A673 (cell line): ENCODE data around the gene NEDD4L. TPM values are rescaled to one million over a fixed set of nuclear protein-coding genes. Genes with fewer than 3 reads are reported as not detected.

Experiments used
- BruUV-seq: library from RNA; stranded (reverse); fragments of 400-500 nt; replicated peaks from 2 replicates; lab custom pipeline; 2021; lab: Mats Ljungman, UMichigan
- CTCF ChIA-PET: fragments of 300-600 bp; sonication (Branson Sonifier 250); formaldehyde crosslinking; loops from one replicate; lab custom pipeline; 2022; ENCODE audit warnings: antibody characterized with exemption; lab: Charles Lee
- POLR2A ChIA-PET: fragments of 300-600 bp; sonication (Branson Sonifier 250); formaldehyde crosslinking; loops from one replicate; lab custom pipeline; 2022; ENCODE audit warnings: antibody characterized with exemption; ENCODE audit not compliant: low non-redundant PET; lab: Charles Lee
- DNase-seq: peaks from one replicate; pipeline ENCODE4 v3.0.0-alpha.2; 2015; ENCODE audit warnings: low spot score
- H3K27ac ChIP-seq: fragments of 200-600 bp; sonication (generic); 2 replicates; pipeline ENCODE4 v1.5.1; 2016; ENCODE audit warnings: mixed run types, low read depth, mild to moderate bottlenecking, mixed read lengths, antibody characterized with exemption, low read length; ENCODE audit not compliant: poor library complexity, severe bottlenecking
- H3K27me3 ChIP-seq: fragments of 200-600 bp; sonication (generic); replicated peaks from 2 replicates; pipeline ENCODE4 v1.6.1; 2017; ENCODE audit warnings: mixed run types, low read depth, mild to moderate bottlenecking, mixed read lengths, antibody characterized with exemption, low read length; ENCODE audit not compliant: insufficient read depth, poor library complexity
- H3K36me3 ChIP-seq: fragments of 200-600 bp; sonication (generic); 2 replicates; pipeline ENCODE4 v1.6.1; 2016; ENCODE audit warnings: mixed run types, mild to moderate bottlenecking, mixed read lengths, antibody characterized with exemption, low read length; ENCODE audit not compliant: insufficient read depth, poor library complexity, severe bottlenecking
- H3K4me1 ChIP-seq: fragments of 200-600 bp; sonication (generic); 2 replicates; pipeline ENCODE4 v1.6.1; 2017; ENCODE audit warnings: mixed run types, mild to moderate bottlenecking, mixed read lengths, antibody characterized with exemption, low read length; ENCODE audit not compliant: insufficient read depth, poor library complexity, severe bottlenecking
- H3K4me3 ChIP-seq: fragments of 200-600 bp; sonication (generic); 2 replicates; pipeline ENCODE4 v1.5.1; 2016; ENCODE audit warnings: low read depth, mixed run types, mild to moderate bottlenecking, mixed read lengths, low read length; ENCODE audit not compliant: poor library complexity, severe bottlenecking
- H3K9me3 ChIP-seq: fragments of 200-600 bp; sonication (generic); 2 replicates; pipeline ENCODE4 v1.6.1; 2016; ENCODE audit warnings: mixed run types, low read depth, mild to moderate bottlenecking, mixed read lengths, antibody characterized with exemption, low read length; ENCODE audit not compliant: poor library complexity, severe bottlenecking
- CTCF ChIP-seq: fragments of 300-800, 200-600 bp; sonication (generic); conservative IDR thresholded peaks from 2 replicates; pipeline ENCODE4 v1.5.1; 2017; ENCODE audit warnings: low read depth, mild to moderate bottlenecking, antibody characterized with exemption, low read length, moderate library complexity, mixed read lengths
- EZH2 ChIP-seq: fragments of 200-600 bp; sonication (generic); IDR thresholded peaks from 2 replicates; pipeline ENCODE4 v1.6.1; 2017; ENCODE audit warnings: borderline replicate concordance, low read depth, mild to moderate bottlenecking, mixed read lengths, antibody characterized with exemption, low read length; ENCODE audit not compliant: poor library complexity, severe bottlenecking
- intact Hi-C: fragments of 100-400 bp; cut with micrococcal nuclease; formaldehyde crosslinking; loops from one replicate; pipeline ENCODE4 v1.10.0; 2022; ENCODE audit not compliant: unreplicated experiment
- total RNA-seq: library from RNA; stranded (reverse); gene quantifications from 2 replicates; pipeline ENCODE4 v1.2.3, GENCODE V29; 2021

The NEDD4L gene
- total RNA-seq, 1 experiment from 2014 or later, result 15.3 TPM

GRCh38 chr18:58135183-58135641 lies 91.2 kb downstream of the NEDD4L start:
- no peak for TF ChIP-seq CTCF
- TF ChIP-seq EZH2, result no peak
- ChIA-PET CTCF (interaction anchor here (1.0 to 1.4 kb wide), 2 partner anchors 13 to 92 kb away, joined by 4 to 5 read pairs; partner anchors contain the start of gene NEDD4L), POLR2A (no interaction called here)
- intact Hi-C loops, result loop anchor here (5.0 kb wide), 2 partner anchors 253 to 357 kb away; no protein-coding TSS in a partner anchor
- peaks cover 17% of the 10 kb centered on the region for H3K4me1 ChIP-seq
- H3K27ac ChIP-seq, result no peak overlapping the region
- no peaks in the 10 kb centered on the region for H3K36me3 ChIP-seq
- H3K9me3 ChIP-seq, result no peaks in the 10 kb centered on the region
- no TSS peak for BruUV-seq
- peaks cover 63% of the 10 kb centered on the region for H3K27me3 ChIP-seq
- no peak overlapping the region for H3K4me3 ChIP-seq
- no peak for DNase-seq

GRCh38 chr18:58135701-58136331 lies 91.8 kb downstream of the NEDD4L start:
- BruUV-seq, result no TSS peak
- H3K27me3 ChIP-seq, result peaks cover 68% of the 10 kb centered on the region

GRCh38 chr18:58136879-58137278 lies 92.9 kb downstream of the NEDD4L start:
- ChIA-PET CTCF (no interaction called here), POLR2A (no interaction called here)
- intact Hi-C loops, result loop anchor here (1.0 to 5.0 kb wide), 3 partner anchors 94 to 355 kb away; no protein-coding TSS in a partner anchor

More at GRCh38 chr18:58135701-58136331, 91.8 kb downstream of the NEDD4L start:
- intact Hi-C loops, result loop anchor here (1.0 to 5.0 kb wide), 3 partner anchors 93 to 356 kb away; no protein-coding TSS in a partner anchor
- Histone ChIP-seq H3K27ac (no peak overlapping the region), H3K9me3 (no peaks in the 10 kb centered on the region), H3K4me3 (no peak overlapping the region), H3K4me1 (peaks cover 17% of the 10 kb centered on the region), H3K36me3 (no peaks in the 10 kb centered on the region)
- peak; percentile 90 for DNase-seq
- ChIA-PET POLR2A (no interaction called here), CTCF (interaction anchor here (0.7 to 1.4 kb wide), 4 partner anchors 14 to 1427 kb away, joined by 3 to 5 read pairs (median 4); partner anchors contain the start of gene NEDD4L)
- TF ChIP-seq EZH2 (no peak), CTCF (peak; percentile 96)

More at GRCh38 chr18:58136879-58137278, 92.9 kb downstream of the NEDD4L start:
- Histone ChIP-seq H3K36me3 (no peaks in the 10 kb centered on the region), H3K4me1 (peaks cover 17% of the 10 kb centered on the region), H3K9me3 (no peaks in the 10 kb centered on the region), H3K4me3 (no peak overlapping the region), H3K27me3 (peaks cover 70% of the 10 kb centered on the region), H3K27ac (no peak overlapping the region)
- BruUV-seq, result no TSS peak
- DNase-seq, result no peak
- TF ChIP-seq CTCF (no peak), EZH2 (no peak)
